NCI-H526 (cell line): ENCODE results near the gene MAGOH.
A peak's percentile ranks its signal among the peaks of the same experiment; 100 is the strongest.
"Not testable (repeated sequence)": the region's sequence is repeated elsewhere in the genome, so short reads cannot be mapped to it uniquely, and the experiment has no call there.

ENCODE experiments used
- DNase-seq, 2 experiments: peaks; one replicate each; lab custom pipeline; 2025; lab: John Stamatoyannopoulos, UW

MAGOH gene

DNA sequence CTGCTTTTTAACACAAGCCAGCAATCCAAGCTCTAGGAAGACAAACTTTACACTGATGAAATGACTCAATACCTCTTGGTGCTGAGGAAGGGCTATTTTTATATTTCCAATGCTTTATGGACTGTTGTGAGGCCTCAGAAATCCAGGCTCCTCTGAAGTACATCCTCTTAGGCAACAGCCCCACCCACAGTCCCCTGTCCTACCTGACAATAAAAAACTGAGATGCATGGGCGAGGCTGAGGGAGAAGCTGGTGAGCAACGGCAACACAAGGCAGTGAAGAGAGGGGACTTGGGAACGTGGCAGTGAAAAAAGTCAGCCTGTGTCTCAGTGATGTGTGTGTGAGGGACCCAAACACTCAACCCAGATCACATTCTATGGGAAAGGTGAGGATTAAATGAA, 51.8 kb downstream of the MAGOH start:
- no peak for DNase-seq

DNA sequence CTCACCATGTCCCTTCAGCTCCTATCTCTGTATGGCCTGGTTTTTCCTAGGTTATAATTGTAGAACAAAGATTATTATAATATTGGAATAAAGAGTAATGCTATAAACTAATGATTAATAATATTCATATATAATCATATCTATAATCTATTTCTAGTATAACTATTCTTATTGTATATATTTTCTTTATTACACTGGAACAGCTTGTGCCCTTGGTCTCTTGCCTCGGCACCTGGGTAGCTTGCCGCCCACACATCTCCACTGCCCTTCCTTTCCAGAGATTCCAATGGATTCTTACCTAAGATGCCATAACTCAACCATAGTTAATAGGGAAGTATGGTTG, 52.4 kb downstream of the MAGOH start:
- not testable (repeated sequence) for DNase-seq

DNA sequence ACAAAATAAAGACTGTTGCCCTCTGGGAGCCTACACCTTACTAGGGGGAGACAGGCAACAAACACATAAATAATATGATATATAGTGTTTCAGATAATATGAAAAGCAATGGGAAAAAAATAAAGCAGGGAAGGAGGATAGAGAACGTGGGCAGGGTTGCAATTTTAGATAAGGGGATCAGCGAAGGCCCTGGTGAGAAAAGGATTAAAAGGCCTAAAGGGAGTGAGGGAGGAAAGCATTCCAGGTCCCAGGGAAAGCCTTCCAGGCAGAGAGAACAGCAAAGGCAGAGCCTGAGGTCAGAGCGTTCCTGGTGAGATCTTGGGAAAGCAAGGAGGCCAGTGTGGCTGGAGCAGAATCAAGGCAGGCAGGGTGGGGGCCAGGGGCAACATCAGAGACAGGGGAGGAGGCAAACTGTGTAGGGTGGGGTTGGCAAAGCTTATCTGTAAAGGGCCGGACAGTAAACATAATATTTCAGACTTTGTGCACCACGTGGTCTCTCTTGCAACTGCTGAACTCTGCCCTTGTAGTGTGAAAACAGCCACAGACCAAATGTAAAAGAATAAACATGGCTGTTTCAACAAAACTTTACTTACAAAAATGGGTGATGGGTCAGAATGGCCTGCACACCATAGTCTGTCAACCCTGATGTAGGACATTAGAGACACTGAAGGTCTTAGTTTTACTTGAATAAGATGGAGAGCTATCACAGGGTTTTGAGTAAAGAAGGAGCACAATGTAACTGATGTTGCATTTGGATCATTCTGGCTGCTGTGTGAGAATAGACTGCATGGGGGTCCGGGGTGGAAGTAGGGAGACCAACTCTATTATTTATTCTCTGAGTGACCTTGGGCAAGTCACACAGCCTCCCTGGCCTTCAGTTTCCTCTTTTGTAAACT, 55.0 kb downstream of the MAGOH start:
- DNase-seq = no peak

DNA sequence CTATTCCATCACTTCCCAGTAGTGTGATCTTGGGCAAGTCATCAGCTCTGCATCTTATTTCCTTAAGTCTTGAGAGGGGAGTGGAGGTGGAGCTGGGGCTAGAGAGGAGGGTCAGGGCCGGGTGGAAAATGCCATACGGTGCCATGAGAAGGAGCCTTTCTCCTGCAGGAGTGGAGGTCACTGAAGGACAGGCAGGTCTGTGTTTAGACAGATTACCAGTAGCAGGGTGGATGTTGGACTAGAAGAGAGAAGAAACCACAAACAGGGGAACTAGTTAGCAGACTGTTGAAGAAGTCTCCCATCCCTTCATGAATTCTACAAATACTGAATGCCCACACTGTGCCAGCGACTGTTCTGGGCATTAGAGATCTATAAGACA, 55.6 kb downstream of the MAGOH start:
- DNase-seq = no peak

DNA sequence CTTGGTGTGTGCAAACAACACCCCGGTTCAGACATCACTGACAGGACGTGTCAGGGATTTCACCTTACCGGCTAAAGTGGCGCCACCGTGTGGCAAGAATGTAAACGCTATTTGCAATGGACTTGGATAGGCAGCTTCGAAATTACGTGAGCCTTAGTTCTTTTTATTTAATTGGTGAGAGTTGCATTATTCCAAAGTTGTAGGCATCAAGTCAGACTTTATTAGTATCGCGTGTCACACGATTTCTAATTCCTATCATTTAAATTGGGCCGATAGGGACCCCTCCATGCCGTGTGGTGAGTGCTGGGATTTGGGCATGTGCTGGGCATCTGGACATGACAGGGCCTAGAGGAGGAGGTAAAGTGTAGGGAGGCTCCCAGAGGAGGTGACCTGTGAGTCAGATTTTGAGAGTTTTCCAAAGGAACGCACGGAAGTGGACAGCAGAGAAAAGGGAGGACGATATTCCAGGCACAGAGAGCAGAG, 56.2 kb downstream of the MAGOH start:
- DNase-seq = peak; percentile 14 to 84

DNA sequence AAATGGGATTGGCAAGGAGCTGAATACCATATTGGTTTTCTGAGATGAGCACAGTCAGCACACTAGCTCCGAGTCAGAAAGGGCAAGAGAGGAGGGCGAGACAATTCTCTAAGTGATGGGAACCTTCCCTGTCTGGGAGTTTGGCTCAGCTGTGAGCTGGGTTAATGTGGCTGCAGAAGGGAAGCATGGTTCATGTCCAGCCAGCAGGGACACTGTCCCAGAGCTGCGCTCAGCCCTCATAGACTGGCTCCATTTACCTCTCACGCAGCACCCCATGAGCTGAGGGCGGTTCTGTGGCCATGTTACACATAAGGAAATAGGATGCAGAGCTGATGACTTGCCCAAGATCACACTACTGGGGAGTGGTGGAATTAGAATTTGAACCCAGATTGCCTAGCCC, 57.4 kb downstream of the MAGOH start:
- DNase-seq = no peak

DNA sequence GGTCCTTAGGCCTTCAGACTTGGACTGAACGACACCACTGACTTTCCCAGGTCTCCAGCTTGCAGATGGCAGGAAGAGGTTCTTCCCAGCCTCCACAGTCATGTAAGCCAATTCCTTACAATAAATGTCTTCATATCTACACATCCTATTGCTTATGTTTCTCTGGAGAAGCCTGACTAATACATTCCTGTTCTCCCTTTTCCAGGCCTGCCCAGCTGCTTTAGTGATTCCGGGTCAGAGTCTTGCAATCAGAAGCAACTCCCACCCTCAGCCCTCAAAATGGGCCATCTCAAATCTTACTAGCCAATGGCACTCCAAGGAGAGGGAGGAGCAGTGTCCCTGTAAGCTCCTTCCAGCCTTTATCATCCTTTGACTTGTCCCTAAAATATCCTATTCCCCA, 58.1 kb downstream of the MAGOH start:
- no peak for DNase-seq
